ENCODE measurements around the gene JAKMIP2. TPM values are rescaled to one million over a fixed set of nuclear protein-coding genes. Genes with fewer than 3 reads are reported as not detected.

The JAKMIP2 gene
- total RNA-seq, 1 experiment from 2014 or later, result 6.4 TPM

GRCh38 chr5:147686421-147686820 lies 96.1 kb downstream of the JAKMIP2 start:
- Histone ChIP-seq H4K20me1 (ENCODE audit: control insufficient read depth, insufficient read depth, insufficient read length) (no peaks in the 10 kb centered on the region), H2BK5ac (ENCODE audit: insufficient read length, low read length) (no peak overlapping the region), H2BK12ac (ENCODE audit: insufficient read length, low read depth, low read length) (no peak overlapping the region), H2AK5ac (ENCODE audit: insufficient read length, low read length) (no peak overlapping the region), H3K9me3 (ENCODE audit: control insufficient read depth, low read depth, low read length) (no peaks in the 10 kb centered on the region), H2BK20ac (ENCODE audit: low read depth, low read length, poor library complexity, severe bottlenecking) (no peak overlapping the region), H4K8ac (replicated peaks; ENCODE audit: insufficient read length, low read depth, low read length) (no peak overlapping the region), H4K5ac (ENCODE audit: insufficient read length, low read depth, low read length) (no peak overlapping the region), H3T11ph (ENCODE audit: low read length) (no peak overlapping the region), H3K4ac (ENCODE audit: low read depth, low read length) (no peak overlapping the region), H3K14ac (ENCODE audit: insufficient read depth, low read length) (no peak overlapping the region), H3K4me1 (ENCODE audit: insufficient read depth, low read length) (no peaks in the 10 kb centered on the region), H2BK120ac (ENCODE audit: low read depth, low read length, poor library complexity, severe bottlenecking) (no peak overlapping the region), H4K91ac (ENCODE audit: insufficient read length, low read depth, low read length) (no peak overlapping the region), H3K4me2 (ENCODE audit: insufficient read depth, insufficient read length, low read length) (no peak overlapping the region), H3K23me2 (ENCODE audit: insufficient read length, low read depth, low read length, poor library complexity, severe bottlenecking) (no peaks in the 10 kb centered on the region), H3K9ac (ENCODE audit: extremely low read depth, insufficient read length, low read length) (no peak overlapping the region), H3K27ac (ENCODE audit: insufficient read length, low read depth, low read length) (no peak overlapping the region), H3K27me3 (ENCODE audit: insufficient read depth, low read length) (no peaks in the 10 kb centered on the region), H3K79me1 (ENCODE audit: insufficient read depth, low read depth, low read length, poor library complexity, severe bottlenecking) (no peaks in the 10 kb centered on the region), H3K23ac (ENCODE audit: insufficient read length, low read depth, low read length) (no peak overlapping the region), H2AFZ (ENCODE audit: low read length) (no peak overlapping the region), H2BK15ac (ENCODE audit: low read depth, low read length) (no peak overlapping the region), H3K56ac (ENCODE audit: insufficient read length, low read depth, low read length) (no peak overlapping the region), H3K79me2 (ENCODE audit: insufficient read depth, low read length) (no peaks in the 10 kb centered on the region), H3K18ac (ENCODE audit: insufficient read length, low read depth, low read length) (no peak overlapping the region)
- Mint-ChIP-seq H3K27ac (no peak overlapping the region), H3K27me3 (ENCODE audit: low read depth) (no peaks in the 10 kb centered on the region), H3K9me3 (no peaks in the 10 kb centered on the region), H3K4me3 (no peak overlapping the region), H3K4me1 (peaks cover 11 to 18% of the 10 kb centered on the region in 2 experiments), H3K36me3 (ENCODE audit: insufficient read depth in 1 of 3, low read depth in 3 of 3) (no peaks in the 10 kb centered on the region; a peak in 3 of 7 replicates)
- no peak for DNase-seq
- no peak for TF ChIP-seq CTCF (conservative IDR thresholded peaks at IDR 0.05)
- no CpG with 5 or more reads among the region's 2 CpGs for WGBS (ENCODE audit: extremely low coverage, insufficient read length, low lambda C conversion rate)
